Measurements from ENCODE around the gene PRR30.

Gene PRR30

GRCh38 chr2:27102329-27102728 is 36.9 kb downstream of the PRR30 start:
- H3K27me3 ChIP-seq (ENCODE audit: insufficient read depth, low read length) = no peaks in the 10 kb centered on the region; the same call in 1 of the 2 replicates
- no peak overlapping the region for H3K4me3 ChIP-seq (ENCODE audit: low read depth, low read length, poor library complexity, severe bottlenecking)
- H3K9me2 ChIP-seq (ENCODE audit: low read depth, low read length) = no peaks in the 10 kb centered on the region
- H3K4me1 ChIP-seq (ENCODE audit: insufficient read depth, low read length, severe bottlenecking) = no peaks in the 10 kb centered on the region
- no peaks in the 10 kb centered on the region for H3K79me2 ChIP-seq (ENCODE audit: insufficient read depth, low read length)
- no peaks in the 10 kb centered on the region for H3K36me3 ChIP-seq (ENCODE audit: insufficient read depth, low read length)
- H3F3A ChIP-seq (ENCODE audit: insufficient read depth, low read length) = no peaks in the 10 kb centered on the region
- no peaks in the 10 kb centered on the region for H4K20me1 ChIP-seq (ENCODE audit: insufficient read depth, low read length)
- no peak overlapping the region for H3K4me2 ChIP-seq (ENCODE audit: low read length)
- no peak overlapping the region for H3K27ac ChIP-seq (ENCODE audit: low read depth, low read length, poor library complexity, severe bottlenecking)
- no peak overlapping the region for H3K9ac ChIP-seq (ENCODE audit: low read length)
- no peak for TF ChIP-seq EZH2 (IDR thresholded peaks at IDR 0.05; ENCODE audit: borderline replicate concordance, low read length)
- no peak for TF ChIP-seq CTCF (IDR thresholded peaks at IDR 0.05; ENCODE audit: low read length)
- no peak overlapping the region for H2AFZ ChIP-seq (ENCODE audit: low read length)
- H3K9me3 ChIP-seq (ENCODE audit: low read length) = no peaks in the 10 kb centered on the region

- Histone ChIP-seq H3K4me2 (ENCODE audit: low read length) (no peak overlapping the region), H3K4me3 (ENCODE audit: low read depth, low read length, poor library complexity, severe bottlenecking) (no peak overlapping the region), H3K9me3 (ENCODE audit: low read length) (no peaks in the 10 kb centered on the region), H3K9ac (ENCODE audit: low read length) (no peak overlapping the region), H4K20me1 (ENCODE audit: insufficient read depth, low read length) (no peaks in the 10 kb centered on the region), H3K4me1 (ENCODE audit: insufficient read depth, low read length, severe bottlenecking) (peaks cover 11% of the 10 kb centered on the region), H2AFZ (ENCODE audit: low read length) (no peak overlapping the region), H3K9me2 (ENCODE audit: low read depth, low read length) (no peaks in the 10 kb centered on the region), H3K79me2 (ENCODE audit: insufficient read depth, low read length) (no peaks in the 10 kb centered on the region), H3K27me3 (ENCODE audit: insufficient read depth, low read length) (no peaks in the 10 kb centered on the region; the same call in 1 of the 2 replicates), H3K27ac (ENCODE audit: low read depth, low read length, poor library complexity, severe bottlenecking) (no peak overlapping the region), H3K36me3 (ENCODE audit: insufficient read depth, low read length) (no peaks in the 10 kb centered on the region), H3F3A (ENCODE audit: insufficient read depth, low read length) (no peaks in the 10 kb centered on the region)
- TF ChIP-seq CTCF (IDR thresholded peaks at IDR 0.05; ENCODE audit: low read length) = no peak
- no peak for TF ChIP-seq EZH2 (IDR thresholded peaks at IDR 0.05; ENCODE audit: borderline replicate concordance, low read length)
These were observed 39.2 kb downstream of the PRR30 start for GRCh38 chr2:27100036-27100435.

GRCh38 chr2:27099334-27099955 is 39.8 kb downstream of the PRR30 start:
- H3K27ac ChIP-seq (ENCODE audit: low read depth, low read length, poor library complexity, severe bottlenecking) = no peak overlapping the region
- peaks cover 11% of the 10 kb centered on the region for H3K4me1 ChIP-seq (ENCODE audit: insufficient read depth, low read length, severe bottlenecking)
- H3K9me2 ChIP-seq (ENCODE audit: low read depth, low read length) = no peaks in the 10 kb centered on the region
- H3K79me2 ChIP-seq (ENCODE audit: insufficient read depth, low read length) = no peaks in the 10 kb centered on the region
- H3K4me2 ChIP-seq (ENCODE audit: low read length) = no peak overlapping the region
- TF ChIP-seq EZH2 (IDR thresholded peaks at IDR 0.05; ENCODE audit: borderline replicate concordance, low read length) (no peak), CTCF (IDR thresholded peaks at IDR 0.05; ENCODE audit: low read length) (no peak)
- H3K27me3 ChIP-seq (ENCODE audit: insufficient read depth, low read length) = no peaks in the 10 kb centered on the region; the same call in 1 of the 2 replicates
- H2AFZ ChIP-seq (ENCODE audit: low read length) = no peak overlapping the region
- no peaks in the 10 kb centered on the region for H3F3A ChIP-seq (ENCODE audit: insufficient read depth, low read length)
- H3K4me3 ChIP-seq (ENCODE audit: low read depth, low read length, poor library complexity, severe bottlenecking) = no peak overlapping the region
- H3K9me3 ChIP-seq (ENCODE audit: low read length) = no peaks in the 10 kb centered on the region
- no peaks in the 10 kb centered on the region for H4K20me1 ChIP-seq (ENCODE audit: insufficient read depth, low read length)
- H3K36me3 ChIP-seq (ENCODE audit: insufficient read depth, low read length) = no peaks in the 10 kb centered on the region
- no peak overlapping the region for H3K9ac ChIP-seq (ENCODE audit: low read length)

Measured in OCI-LY1 (cell line).